Stimulated activated memory B cell treated with anti-CD40 and anti-IgM and Interleukin-4, amounts not matched to agents 10 μg/mL and 1 μg/mL and 100 μg/mL, for 72 hours (primary cell): ENCODE results near the gene STEAP1.

Experiments used
- ATAC-seq: fragments of 150-1000 bp; cut with Tn5 transposase; 2 replicates; pipeline ENCODE4 v1.10.0; 2021
- H3K27ac Mint-ChIP-seq: one replicate; pipeline ENCODE4 v1.8.0; 2022; ENCODE audit warnings: mild to moderate bottlenecking, mixed read lengths
- H3K27me3 Mint-ChIP-seq: one replicate; pipeline ENCODE4 v1.8.0; 2022; ENCODE audit warnings: mixed read lengths
- H3K36me3 Mint-ChIP-seq: one replicate; pipeline ENCODE4 v1.8.0; 2022; ENCODE audit warnings: mixed read lengths
- H3K4me1 Mint-ChIP-seq: one replicate; pipeline ENCODE4 v1.8.0; 2022; ENCODE audit warnings: mixed read lengths
- H3K4me3 Mint-ChIP-seq: one replicate; pipeline ENCODE4 v1.8.0; 2022; ENCODE audit warnings: mild to moderate bottlenecking, moderate library complexity, mixed read lengths
- H3K9me3 Mint-ChIP-seq: one replicate; pipeline ENCODE4 v1.8.0; 2022; ENCODE audit warnings: mixed read lengths

Gene STEAP1

DNA sequence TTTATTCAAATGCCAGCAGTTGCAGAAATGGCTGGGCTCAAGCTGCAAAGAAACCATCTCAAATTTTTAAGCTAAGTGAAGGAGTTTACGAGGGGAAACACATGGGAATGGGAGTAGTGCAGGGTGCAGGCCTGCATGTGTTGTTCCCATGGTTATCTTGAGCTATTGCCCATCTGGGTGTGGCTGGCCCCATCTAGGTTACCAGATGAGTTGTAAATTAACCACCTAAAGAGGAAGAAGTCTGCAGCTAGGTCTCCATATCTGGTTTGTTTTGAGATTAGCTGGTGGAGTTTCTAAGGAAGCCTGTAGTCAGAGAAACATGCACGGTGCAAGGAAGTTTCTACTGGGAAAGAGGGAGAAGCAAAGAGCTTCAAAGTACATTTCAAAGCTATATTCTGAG is 34.0 kb downstream of the STEAP1 start:
- H3K4me3 Mint-ChIP-seq = no peak overlapping the region
- no peaks in the 10 kb centered on the region for H3K27me3 Mint-ChIP-seq
- no peaks in the 10 kb centered on the region for H3K36me3 Mint-ChIP-seq
- peak; percentile 76 for ATAC-seq
- peak overlapping the region; percentile 43 for H3K27ac Mint-ChIP-seq
- peaks cover 3% of the 10 kb centered on the region for H3K9me3 Mint-ChIP-seq
- H3K4me1 Mint-ChIP-seq = peaks cover 13% of the 10 kb centered on the region

DNA sequence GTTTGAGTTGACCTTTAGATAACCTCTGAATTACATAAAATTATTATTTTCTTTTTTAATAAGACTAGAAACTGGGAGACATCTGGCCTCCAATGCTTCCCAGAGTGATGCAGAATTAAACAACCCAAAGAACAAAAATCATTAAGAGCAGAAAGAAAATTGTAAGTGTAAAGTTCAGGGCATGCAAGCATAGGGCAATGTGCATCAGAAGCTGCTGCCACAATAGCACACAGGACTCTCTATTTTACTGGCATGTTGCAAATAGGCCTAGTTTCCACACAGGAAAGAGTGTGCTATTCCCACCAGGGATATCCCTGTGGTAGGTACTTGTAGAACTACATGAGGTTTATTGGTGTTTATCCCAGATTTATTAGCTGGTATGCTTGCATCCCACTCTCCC is 36.7 kb downstream of the STEAP1 start:
- Mint-ChIP-seq H3K27ac (no peak overlapping the region), H3K27me3 (no peaks in the 10 kb centered on the region), H3K9me3 (peaks cover 3% of the 10 kb centered on the region), H3K4me1 (peaks cover 13% of the 10 kb centered on the region), H3K36me3 (no peaks in the 10 kb centered on the region), H3K4me3 (no peak overlapping the region)
- no peak for ATAC-seq

DNA sequence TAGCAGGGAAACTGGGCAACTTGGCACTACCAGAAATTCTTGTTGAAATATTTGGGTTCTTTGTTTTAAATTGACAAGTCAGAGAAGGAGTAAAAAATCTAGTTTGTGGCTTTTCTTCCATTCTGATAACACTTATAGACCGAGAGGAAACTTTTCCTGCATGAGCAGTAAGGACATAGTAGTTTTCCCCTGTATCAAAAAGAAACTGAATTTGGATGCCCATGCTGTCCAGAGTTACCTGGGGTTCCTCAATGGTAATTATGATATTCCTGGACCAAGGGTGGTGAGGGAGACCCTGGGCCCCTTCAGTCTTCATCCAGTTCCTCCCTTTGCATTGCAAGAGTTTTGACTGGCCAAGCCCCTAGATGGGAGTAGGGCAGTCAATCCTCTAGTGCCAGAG is 37.4 kb downstream of the STEAP1 start:
- H3K4me1 Mint-ChIP-seq = peaks cover 13% of the 10 kb centered on the region
- H3K36me3 Mint-ChIP-seq = no peaks in the 10 kb centered on the region
- H3K27ac Mint-ChIP-seq = no peak overlapping the region
- H3K9me3 Mint-ChIP-seq = peaks cover 3% of the 10 kb centered on the region
- H3K27me3 Mint-ChIP-seq = no peaks in the 10 kb centered on the region
- ATAC-seq = no peak
- H3K4me3 Mint-ChIP-seq = no peak overlapping the region

DNA sequence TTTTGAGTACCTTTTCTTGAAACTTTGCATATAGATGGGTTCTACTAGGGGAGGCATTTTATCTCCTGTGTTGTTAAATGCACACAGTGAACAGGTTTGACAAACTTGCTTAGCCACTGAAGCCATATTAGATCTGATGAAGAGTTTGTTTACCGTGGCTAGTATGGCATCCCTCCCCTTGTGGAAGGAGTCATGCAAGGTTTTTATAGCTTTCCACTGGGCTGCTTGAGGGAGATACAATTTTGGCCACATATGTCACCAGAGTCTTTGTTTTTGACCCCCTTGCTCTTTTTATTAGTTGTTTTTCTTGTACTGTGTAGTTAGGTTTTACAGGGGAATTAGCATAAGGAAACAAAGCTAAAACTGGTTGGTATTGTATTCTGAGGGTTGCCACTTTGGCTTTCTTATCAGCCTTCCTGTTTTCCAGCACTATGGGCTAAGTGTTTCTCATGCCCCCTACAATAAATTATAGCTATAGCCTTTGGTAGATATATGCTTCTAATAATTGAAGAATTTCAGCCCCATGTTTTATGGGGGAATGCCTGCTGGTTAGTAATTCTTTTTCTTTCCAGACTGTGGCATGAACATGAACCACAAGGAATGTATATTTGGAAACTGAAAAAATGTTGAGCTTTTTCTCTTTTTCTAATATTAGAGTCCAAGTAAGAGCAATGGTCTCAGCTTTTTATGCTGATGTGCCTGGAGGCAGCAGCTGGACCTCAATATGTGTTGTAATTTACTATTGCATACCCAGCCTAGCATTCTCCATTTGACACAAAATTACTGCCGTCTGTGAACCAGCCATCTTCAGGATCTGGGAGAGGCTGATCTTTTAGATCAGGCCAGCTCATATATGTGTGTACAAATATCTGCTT is 38.8 kb downstream of the STEAP1 start:
- no peak overlapping the region for H3K27ac Mint-ChIP-seq
- H3K4me1 Mint-ChIP-seq = peaks cover 6% of the 10 kb centered on the region
- H3K9me3 Mint-ChIP-seq = peaks cover 3% of the 10 kb centered on the region
- no peak for ATAC-seq
- H3K4me3 Mint-ChIP-seq = no peak overlapping the region
- H3K36me3 Mint-ChIP-seq = no peaks in the 10 kb centered on the region
- H3K27me3 Mint-ChIP-seq = no peaks in the 10 kb centered on the region

DNA sequence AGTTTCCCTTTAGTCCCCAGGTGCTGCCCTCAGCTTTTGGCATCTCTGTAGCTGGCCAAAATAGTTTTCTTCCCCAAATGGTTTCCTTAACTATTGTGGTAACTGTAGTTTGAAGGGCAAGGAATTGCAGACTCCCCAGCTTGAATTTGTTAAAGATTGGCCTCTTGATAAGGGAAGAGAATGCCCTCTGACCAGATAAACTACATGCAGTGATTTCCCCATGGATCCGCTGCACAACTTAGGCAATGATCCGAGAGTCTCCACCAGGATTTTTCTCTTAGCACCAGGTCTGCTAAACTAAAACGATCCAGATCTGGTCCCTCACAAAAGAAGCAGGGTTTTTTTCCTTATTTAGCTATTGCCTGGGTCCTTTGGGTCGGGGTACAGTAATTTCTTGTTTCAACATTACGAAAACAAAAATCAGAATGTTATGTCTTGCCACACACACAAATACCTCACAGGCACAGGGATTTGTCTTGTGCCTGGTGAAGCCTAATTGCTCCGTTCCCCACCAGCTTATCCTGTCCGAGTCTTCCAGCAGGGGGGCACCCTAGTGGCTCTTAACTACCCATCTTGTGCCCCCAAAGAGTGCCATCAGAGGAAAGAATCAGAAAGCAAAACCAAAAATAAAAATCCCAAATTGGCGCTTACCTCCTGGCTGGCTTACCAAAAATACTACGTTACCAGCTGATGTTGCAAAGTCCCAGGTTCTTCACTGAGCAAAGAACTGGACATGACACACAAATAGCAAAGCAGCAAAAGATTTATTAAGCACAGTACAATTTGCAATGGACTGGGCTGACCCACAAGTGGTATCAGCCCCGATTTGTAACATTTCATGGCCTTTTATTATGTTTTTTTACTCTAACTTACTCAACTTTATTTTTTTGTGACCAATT is 40.9 kb downstream of the STEAP1 start:
- no peak overlapping the region for H3K27ac Mint-ChIP-seq
- no peaks in the 10 kb centered on the region for H3K36me3 Mint-ChIP-seq
- H3K4me3 Mint-ChIP-seq = no peak overlapping the region
- ATAC-seq = no peak
- no peaks in the 10 kb centered on the region for H3K4me1 Mint-ChIP-seq
- peaks cover 3% of the 10 kb centered on the region for H3K9me3 Mint-ChIP-seq
- H3K27me3 Mint-ChIP-seq = no peaks in the 10 kb centered on the region

DNA sequence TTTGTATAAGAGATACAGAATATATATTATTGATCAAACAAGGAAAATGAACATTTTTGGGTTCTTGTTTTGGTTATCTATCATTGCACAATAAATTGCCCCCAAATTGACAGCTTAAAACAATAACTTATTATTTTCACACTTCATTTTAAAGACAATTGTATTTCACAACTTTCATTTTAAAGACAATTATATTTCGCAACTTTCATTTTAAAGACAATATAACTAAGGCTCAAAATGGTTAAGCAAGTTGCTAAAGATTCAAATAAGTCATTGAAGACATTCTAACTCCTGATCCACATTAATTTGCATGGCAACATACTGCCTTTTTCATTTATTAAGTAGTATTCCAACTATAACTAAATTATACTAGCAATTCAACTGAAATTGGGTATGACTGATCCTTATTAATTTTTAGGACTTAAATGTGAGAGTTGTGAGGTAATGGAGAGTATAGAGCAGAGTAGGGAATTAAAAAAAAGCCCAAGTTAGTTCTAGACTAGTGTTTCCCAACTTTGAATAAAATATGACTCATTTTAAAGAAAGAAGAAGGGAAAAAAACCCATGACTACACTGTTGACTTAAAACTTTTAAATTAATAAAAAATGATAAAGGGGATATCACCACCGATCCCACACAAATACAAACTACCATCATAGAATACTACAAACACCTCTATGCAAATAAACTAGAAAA is 47.4 kb downstream of the STEAP1 start:
- ATAC-seq = no peak
- no peaks in the 10 kb centered on the region for H3K27me3 Mint-ChIP-seq
- H3K9me3 Mint-ChIP-seq = peaks cover 2% of the 10 kb centered on the region
- H3K36me3 Mint-ChIP-seq = no peaks in the 10 kb centered on the region
- H3K27ac Mint-ChIP-seq = no peak overlapping the region
- H3K4me1 Mint-ChIP-seq = no peaks in the 10 kb centered on the region
- H3K4me3 Mint-ChIP-seq = no peak overlapping the region

DNA sequence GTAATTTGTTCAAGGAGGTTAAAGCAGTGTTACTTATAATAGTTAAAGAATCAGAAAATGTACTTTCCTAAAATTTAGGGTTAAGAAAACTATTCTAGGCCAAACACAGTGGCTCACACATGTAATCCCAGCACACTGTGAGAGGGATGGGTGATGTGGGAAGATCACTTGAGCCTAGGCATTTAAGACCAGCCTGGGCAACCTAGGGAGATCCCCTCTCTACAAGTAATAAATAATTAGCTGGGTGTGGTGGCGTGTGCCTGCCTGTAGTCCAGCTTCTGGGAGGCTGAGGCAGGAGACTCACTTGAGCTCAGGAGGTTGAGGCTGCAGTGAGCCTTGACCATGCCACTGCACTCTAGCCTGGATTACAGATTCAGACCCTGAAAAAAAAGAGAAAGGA is 53.7 kb downstream of the STEAP1 start:
- peaks cover 15% of the 10 kb centered on the region for H3K27me3 Mint-ChIP-seq

DNA sequence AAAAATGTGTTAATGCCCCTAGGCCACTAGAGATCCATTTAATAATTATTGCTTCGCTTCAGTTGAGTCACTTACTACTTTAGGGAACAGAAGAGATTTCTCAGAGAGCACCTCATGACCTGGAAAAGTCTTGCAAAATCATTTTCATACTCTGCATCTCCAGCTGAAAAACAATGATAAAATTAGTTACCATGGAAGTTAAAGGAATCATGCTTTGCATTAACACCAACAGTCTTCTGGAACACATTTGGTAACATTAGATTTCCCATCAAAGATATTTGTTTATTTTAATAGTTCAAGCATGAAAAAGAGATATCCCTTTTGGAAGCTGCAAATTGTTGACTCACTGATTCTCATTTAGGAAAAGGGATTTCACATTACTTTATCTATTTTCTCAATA is 55.5 kb downstream of the STEAP1 start:
- ATAC-seq = no peak
- Mint-ChIP-seq H3K27me3 (peaks cover 15% of the 10 kb centered on the region), H3K4me1 (peaks cover 17% of the 10 kb centered on the region), H3K36me3 (no peaks in the 10 kb centered on the region), H3K9me3 (peaks cover 3% of the 10 kb centered on the region), H3K4me3 (no peak overlapping the region), H3K27ac (no peak overlapping the region)

More for the DNA sequence above, 53.7 kb downstream of the STEAP1 start:
- H3K36me3 Mint-ChIP-seq = no peaks in the 10 kb centered on the region
- no peak overlapping the region for H3K27ac Mint-ChIP-seq
- H3K4me3 Mint-ChIP-seq = no peak overlapping the region
- no peak for ATAC-seq
- peaks cover 5% of the 10 kb centered on the region for H3K9me3 Mint-ChIP-seq
- peaks cover 17% of the 10 kb centered on the region for H3K4me1 Mint-ChIP-seq

DNA sequence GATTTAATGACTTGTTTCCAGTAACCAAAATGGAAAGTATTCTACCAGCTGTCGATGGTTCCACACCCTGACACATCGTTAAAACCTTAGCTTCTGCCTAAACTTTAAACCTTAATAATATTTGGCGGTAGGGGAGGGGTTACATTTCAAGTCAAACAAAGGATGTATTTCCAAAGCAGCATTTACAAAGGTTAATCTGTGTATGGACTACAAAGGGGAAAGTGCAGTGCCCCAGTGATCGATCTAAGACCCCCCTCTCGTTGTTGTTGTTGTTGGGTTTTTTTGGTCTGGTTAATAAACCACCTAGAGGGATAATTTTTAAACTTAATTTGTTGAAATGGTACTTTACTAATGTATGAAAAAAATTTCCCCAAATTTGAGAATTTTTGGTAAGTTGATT is 56.2 kb downstream of the STEAP1 start:
- peaks cover 3% of the 10 kb centered on the region for H3K9me3 Mint-ChIP-seq
- no peak for ATAC-seq
- peaks cover 15% of the 10 kb centered on the region for H3K27me3 Mint-ChIP-seq
- H3K27ac Mint-ChIP-seq = no peak overlapping the region
- H3K4me3 Mint-ChIP-seq = no peak overlapping the region
- no peaks in the 10 kb centered on the region for H3K36me3 Mint-ChIP-seq
- H3K4me1 Mint-ChIP-seq = peaks cover 17% of the 10 kb centered on the region

DNA sequence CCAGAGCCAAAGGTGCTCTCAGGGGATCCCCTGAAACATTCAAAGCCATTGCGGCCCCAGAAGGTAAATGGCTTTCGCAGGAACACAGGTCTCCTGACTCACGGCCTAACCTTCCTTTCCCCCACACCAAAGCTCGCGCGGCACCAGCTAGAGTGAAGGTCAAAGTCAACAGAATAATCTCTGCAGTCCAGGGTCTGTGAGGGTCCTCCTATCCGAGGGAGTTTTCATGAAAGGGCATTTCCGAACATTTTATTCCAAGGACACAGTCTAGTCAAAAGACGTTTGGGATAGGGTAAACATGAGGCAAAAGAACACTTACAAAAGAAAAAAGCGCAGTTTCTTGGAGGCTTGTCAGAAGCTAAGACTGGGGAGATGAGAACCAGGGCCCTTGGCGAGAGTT is 56.7 kb downstream of the STEAP1 start:
- Mint-ChIP-seq H3K9me3 (peaks cover 3% of the 10 kb centered on the region), H3K4me1 (peaks cover 17% of the 10 kb centered on the region), H3K27me3 (peaks cover 15% of the 10 kb centered on the region), H3K4me3 (peak overlapping the region; percentile 75), H3K27ac (no peak overlapping the region), H3K36me3 (no peaks in the 10 kb centered on the region)
- ATAC-seq = no peak

DNA sequence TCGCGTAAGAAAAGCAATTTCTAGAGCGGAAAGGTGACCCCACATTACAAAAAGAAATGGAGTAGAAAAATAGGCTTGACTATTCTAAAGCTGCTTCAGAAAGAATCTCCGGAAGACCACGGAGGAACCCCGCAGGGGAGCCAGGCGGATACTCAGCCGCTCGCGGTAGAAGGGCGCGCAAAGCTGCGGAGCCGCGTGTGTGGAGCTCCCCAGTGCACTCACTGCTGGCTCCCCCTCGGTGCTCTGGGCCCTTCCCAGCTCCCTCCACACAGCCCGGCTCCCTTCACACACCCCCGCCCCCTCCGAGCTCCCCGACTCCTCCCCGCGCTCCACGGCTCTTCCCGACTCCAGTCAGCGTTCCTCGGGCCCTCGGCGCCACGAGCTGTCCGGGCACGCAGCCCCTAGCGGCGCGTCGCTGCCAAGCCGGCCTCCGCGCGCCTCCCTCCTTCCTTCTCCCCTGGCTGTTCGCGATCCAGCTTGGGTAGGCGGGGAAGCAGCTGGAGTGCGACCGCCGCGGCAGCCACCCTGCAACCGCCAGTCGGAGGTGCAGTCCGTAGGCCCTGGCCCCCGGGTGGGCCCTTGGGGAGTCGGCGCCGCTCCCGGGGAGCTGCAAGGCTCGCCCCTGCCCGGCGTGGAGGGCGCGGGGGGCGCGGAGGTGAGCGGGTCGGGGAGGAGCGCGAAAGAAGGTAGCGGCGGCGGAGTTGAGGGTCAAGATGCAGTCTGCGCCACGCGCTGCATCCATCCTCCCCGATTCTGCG is 57.3 kb downstream of the STEAP1 start, which contains the start of gene STEAP2:
STEAP2 (plus strand) TSS at position 350 of the 758 bp plus-strand sequence. CDS start 13,343 bp downstream, outside the sequence.
- Mint-ChIP-seq H3K4me3 (peak within 1 kb of the TSS; percentile 75), H3K27ac (no peak within 1 kb of the TSS), H3K27me3 (peaks cover 15% of the 10 kb centered on the region), H3K9me3 (peaks cover 3% of the 10 kb centered on the region), H3K4me1 (peaks cover 17% of the 10 kb centered on the region), H3K36me3 (no peaks in the 10 kb centered on the region)
- peak; percentile 82 for ATAC-seq

DNA sequence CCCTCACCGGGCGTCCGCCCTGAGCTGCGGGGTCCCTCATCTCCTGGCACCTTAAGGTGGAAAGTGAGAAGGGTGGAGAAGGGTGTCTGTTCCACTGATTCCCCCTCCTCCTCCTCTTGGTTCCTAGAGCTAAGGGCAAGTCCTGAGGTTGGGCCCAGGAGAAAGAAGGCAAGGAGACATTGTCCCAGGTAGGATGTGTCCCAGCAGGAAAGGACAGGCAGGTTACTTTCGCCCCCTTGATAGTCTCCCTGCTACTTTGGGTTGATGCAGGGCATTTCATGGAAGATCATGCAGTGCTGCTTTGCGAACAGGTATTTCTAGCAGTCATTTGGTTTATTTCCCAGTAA is 57.9 kb downstream of the STEAP1 start:
- Mint-ChIP-seq H3K36me3 (no peaks in the 10 kb centered on the region), H3K27me3 (peaks cover 15% of the 10 kb centered on the region), H3K4me3 (peak overlapping the region; percentile 75), H3K4me1 (peaks cover 17% of the 10 kb centered on the region), H3K9me3 (peaks cover 3% of the 10 kb centered on the region), H3K27ac (no peak overlapping the region)
- no peak for ATAC-seq

DNA sequence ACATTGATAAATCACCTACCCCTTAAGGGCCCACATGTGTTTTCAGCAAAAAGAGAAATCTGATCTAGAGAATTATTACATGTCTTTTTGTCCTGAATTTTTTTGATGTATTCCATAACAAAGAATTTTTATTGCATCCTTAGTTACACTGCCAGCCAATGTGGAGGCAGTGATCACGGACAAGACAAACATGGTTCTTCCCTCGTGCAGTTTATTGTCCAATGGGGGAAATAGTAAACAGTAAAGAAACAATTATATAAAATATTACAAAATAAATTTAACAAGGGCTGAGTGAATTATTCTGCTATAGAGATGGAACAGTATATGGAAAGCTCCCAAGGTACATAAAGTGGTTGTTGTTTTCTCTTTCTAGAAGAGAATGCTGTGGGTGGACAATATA is 59.3 kb downstream of the STEAP1 start:
- H3K4me3 Mint-ChIP-seq = no peak overlapping the region
- no peaks in the 10 kb centered on the region for H3K9me3 Mint-ChIP-seq
- H3K36me3 Mint-ChIP-seq = no peaks in the 10 kb centered on the region
- H3K4me1 Mint-ChIP-seq = peaks cover 13% of the 10 kb centered on the region
- H3K27me3 Mint-ChIP-seq = peaks cover 15% of the 10 kb centered on the region
- H3K27ac Mint-ChIP-seq = no peak overlapping the region
- ATAC-seq = no peak
